Fibroblast of skin of left biceps (primary cell): Measurements from ENCODE around the gene C19orf67.
"Not testable (repeated sequence)": the region's sequence is repeated elsewhere in the genome, so short reads cannot be mapped to it uniquely, and the experiment has no call there.

Source experiments
- DNase-seq, 2 experiments: peaks; one replicate each; pipeline ENCODE4 v3.0.0-alpha.2; 2013; ENCODE audit warnings: low read depth in 2 of 2

The C19orf67 gene

DNA sequence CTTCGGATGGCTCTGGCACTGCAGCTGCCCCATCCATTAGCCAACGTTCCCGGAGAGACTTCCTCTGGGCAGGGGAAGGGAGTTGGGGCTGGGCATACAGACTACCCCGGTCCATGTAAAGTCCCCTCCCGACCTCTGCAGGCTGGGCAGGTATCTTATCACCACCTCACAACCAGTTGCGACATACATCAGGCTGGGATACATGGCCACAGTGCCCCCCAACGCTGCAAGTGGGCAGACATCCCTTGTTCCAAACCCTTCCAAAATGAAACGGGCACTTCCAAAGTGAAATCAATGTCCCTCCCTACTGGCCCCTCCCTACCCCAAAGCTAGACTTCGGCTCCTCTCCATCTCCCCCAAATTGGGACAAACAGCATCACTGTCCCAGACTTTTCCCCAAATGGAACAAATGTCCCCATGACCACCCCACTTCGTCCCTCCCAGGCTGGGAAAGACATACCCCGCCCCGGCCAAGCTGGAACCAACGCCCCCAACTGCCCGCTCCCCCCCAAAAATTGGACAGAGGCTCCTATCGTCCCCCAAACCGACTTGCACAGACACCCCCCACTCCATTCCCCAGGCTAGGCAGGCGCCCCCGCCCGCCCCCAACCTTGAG is 28.7 kb downstream of the C19orf67 start:
- no peak for DNase-seq

DNA sequence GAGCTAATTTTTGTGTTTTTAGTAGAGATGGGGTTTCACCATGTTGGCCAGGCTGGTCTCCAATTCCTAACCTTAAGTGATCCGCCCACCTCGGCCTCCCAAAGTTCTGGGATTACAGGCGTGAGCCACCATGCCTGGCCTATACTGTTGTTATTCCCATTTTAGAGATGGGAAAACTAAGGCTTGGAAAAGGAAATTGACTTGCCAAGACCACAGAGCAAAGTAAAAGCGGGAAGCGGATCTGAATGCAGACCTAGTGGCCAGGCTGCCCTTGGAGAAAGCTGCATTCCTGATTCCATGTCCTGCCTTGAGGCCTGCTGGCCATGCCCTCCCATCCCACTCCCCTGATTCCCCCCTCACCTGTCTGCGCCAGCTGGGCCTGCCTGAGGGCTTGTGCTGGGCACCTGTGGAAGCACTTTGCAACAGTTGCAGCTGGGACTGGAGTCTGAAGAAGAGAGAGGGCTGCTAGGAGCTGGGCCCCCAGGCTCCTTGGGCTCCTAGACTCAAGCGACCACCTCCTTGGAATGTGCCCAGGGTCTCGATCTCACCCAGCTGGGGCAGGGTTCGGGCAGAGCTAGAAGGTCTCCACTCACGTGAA is 29.4 kb downstream of the C19orf67 start:
- DNase-seq, result no peak

DNA sequence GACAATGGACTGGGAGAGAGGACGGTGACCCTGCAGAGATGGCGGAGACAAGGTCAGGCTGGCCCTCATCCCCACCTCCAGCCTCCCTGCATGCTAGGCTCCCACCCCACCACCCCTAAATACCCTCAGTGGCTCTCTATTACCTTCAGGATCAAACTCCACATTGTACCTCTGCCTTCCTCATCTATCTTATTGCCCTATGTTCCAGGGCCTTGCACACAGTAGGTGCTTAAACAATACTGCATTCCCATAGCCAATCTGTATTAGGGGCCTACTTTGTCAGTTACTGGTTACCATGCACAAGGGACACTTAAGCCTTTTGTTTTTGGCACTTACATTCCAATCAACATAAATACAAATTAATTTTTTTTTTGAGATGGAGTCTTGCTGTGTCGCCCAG is 30.2 kb downstream of the C19orf67 start:
- DNase-seq, result no peak

DNA sequence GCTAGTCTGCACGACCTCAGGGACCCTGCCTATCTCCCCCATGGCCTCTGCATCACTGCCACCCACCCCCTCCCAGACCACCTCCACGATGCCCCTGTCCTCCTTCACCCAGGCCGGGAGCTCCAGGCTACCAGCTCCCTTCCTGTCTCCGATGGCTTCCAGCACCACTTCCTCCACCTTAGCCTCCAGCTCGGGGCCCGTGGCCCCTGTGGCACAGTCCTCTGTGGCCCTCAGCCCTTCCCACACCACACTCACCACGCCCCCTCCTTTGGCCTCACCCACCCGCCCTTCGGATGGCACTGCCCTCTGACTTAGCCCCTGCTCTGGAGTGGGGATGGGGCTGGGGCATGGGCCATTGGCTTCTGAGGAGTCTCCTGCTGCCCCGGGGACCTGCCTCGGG is 30.9 kb downstream of the C19orf67 start:
- no peak for DNase-seq

DNA sequence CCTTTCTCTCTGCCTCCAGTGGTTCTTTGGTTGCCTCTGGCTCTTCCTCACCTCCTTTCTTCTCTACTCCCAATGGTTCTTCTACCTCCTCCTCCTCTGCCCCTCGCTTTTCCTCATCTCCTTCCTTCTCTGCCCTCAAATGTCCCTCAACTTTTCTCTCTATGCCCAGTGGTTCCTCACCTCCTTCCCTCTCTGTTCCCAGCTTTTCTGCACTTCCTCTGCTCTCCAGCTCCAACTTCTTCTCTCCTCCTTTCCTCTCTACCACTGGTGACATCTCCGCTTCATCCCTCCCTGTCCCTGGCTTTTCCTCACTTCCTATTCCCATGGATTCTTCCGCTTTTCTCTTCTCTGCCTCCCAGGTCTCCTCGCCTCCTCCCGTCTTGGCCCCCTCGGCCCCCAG is 31.5 kb downstream of the C19orf67 start:
- DNase-seq, result no peak

DNA sequence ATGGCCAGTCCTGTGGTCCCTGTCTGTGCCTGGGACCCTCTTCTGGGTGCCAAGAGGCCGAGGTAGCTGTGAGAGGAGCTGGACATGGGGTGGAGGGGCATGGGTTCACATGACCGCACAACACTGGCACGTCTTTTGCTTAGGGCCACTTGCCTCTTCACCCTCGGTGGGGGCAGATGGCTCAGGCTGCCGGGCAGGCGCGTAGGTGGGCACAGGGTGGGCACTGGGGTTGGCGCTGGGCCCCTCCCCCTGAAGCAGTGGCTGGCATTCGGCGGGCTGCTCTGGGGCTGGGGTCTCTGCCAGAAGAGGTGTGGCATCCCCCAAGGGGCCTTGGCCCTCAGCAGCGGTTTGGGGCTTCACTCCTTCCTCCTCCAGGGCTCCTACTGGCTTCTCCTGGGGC is 32.1 kb downstream of the C19orf67 start:
- DNase-seq, result no peak

DNA sequence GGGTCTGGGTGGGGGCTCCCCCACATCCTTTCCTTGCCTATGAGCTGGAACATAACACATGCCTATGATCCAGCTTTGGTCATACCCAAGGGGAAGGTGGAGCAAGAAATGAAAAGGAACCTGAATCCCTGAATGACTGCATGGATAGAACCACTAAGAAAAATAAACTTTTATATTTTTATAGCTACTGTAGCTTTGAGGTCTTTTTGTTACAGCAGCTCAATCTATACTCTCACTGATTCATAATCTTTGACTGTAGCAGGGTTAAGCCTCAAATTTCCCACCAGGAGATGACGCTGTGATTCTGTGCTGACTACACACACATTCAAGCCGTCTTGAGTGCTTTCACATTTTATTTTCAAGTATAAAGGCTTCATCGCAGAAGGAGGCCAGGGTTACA is 32.6 kb downstream of the C19orf67 start:
- DNase-seq, result no peak

DNA sequence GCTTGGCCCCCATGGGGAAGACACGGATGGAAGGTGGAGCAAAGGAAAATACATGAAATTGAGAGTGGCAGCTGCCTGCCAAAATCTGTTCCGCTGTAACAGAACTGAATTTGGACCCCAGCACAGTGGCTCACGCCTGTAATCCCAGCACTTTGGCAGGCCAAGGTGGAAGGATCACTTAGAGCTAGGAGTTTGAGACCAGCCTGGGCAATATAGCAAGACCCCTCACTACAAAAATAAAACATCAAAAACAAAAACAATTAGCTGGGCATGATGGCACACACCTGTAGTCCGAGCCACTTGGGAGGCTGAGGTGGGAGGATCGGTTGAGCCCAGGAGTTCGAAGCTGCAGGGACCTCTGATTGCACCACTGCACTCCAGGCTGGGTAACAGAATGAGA is 33.1 kb downstream of the C19orf67 start:
- DNase-seq, result no peak

DNA sequence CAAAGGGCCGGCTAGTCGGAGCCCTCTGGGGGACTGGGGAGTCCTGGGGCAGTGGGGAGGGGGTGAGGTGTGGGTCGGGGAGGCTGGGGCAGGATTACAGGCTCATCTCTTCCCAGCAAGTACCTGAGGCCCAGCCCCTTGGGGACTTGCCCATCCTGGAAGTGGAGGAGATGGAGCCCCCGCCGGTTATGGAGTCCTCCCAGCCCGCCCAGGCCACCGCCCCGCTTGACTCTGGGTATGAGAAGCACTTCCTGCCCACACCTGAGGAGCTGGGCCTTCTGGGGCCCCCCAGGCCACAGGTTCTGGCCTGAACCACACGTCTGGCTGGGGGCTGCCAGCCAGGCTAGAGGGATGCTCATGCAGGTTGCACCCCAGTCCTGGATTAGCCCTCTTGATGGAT is 33.6 kb downstream of the C19orf67 start:
- DNase-seq, result no peak

DNA sequence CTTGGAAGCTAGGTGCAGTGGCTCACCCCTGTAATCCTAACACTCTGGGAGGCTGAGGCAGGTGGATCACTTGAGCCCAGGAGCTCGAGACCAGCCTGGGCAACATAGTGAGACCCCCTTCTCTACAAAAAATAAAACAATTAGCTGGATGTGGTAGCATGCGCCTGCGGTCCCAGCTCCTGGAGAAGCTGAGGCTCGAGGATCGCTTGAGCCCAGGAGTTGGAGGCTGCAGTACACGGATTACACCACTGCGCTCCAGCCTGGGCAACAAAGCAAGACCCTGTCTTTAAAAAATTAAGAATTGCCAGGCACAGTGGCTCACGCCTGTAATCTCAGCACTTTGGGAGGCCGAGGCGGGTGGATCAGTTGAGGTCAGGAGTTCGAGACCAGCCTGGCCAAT is 34.6 kb downstream of the C19orf67 start:
- not testable (repeated sequence) for DNase-seq

DNA sequence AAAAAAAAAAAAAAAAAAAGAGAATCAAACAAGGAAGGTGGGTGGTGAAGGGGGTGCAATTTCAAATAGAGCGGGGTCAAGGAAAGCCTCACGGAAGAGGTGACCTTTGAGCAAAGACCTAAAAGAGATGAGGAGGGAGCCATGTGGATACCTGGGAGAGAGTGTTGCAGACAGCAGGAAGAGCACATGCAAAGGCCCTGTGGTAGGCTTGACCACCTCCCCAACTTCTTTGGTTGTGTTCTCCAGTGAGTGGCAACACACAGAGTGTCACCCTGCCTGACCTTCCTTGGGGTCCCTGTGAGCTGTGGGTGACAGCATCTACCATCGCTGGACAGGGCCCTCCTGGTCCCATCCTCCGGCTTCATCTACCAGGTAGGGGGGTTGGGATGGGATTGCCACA is 35.1 kb downstream of the C19orf67 start:
- no peak for DNase-seq

DNA sequence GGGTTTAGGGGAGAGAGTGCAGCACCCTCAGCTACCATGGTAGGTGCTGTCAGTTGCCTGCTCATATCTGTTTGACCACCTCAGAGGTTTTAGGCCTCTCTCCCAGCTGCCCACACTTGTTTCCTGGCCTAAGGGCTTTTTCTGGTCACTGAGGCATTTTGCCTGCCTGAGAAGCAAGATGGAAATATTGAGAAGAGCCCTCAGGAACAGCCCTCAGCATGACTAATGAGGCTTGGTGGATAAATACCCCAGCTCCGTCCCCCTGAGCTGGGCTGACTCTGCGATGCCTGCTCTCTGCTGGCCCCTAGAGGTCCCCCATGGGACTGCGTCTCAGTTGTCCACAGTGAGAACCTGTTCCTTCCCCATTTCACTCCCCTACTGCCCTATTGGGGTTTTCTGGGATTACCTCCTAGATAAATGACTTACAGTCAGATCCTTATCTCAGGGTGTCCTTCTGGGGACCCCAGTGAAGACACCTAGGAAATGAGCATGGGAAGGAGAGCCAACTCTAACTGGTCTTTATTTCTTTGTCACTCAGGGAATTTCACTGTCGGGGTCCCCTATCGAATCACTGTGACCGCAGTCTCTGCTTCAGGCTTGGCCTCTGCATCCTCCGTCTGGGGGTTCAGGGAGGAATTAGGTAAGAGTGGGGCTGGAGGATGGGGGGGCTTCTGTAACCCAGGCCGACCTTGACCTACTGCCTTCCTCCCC is 37.0 kb downstream of the C19orf67 start:
- DNase-seq, result no peak

DNA sequence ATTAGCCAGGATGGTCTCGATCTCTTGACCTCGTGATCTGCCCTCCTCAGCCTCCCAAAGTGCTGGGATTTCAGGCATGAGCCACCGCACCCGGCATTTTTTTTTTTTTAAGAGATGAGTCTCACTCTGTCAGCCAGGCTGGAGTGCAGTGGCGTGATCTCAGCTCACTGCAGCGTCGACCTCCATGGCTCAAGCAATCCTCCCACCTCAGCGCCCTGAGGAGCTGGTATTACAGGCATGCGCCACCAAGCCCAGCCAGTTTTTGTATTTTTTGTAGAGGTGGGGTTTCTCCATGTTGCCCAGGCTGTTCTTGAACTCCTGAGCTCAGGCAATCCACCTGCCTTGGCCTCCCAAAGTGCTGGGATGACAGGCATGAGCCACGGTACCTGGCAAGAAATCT is 37.7 kb downstream of the C19orf67 start:
- DNase-seq, result not testable (repeated sequence)

DNA sequence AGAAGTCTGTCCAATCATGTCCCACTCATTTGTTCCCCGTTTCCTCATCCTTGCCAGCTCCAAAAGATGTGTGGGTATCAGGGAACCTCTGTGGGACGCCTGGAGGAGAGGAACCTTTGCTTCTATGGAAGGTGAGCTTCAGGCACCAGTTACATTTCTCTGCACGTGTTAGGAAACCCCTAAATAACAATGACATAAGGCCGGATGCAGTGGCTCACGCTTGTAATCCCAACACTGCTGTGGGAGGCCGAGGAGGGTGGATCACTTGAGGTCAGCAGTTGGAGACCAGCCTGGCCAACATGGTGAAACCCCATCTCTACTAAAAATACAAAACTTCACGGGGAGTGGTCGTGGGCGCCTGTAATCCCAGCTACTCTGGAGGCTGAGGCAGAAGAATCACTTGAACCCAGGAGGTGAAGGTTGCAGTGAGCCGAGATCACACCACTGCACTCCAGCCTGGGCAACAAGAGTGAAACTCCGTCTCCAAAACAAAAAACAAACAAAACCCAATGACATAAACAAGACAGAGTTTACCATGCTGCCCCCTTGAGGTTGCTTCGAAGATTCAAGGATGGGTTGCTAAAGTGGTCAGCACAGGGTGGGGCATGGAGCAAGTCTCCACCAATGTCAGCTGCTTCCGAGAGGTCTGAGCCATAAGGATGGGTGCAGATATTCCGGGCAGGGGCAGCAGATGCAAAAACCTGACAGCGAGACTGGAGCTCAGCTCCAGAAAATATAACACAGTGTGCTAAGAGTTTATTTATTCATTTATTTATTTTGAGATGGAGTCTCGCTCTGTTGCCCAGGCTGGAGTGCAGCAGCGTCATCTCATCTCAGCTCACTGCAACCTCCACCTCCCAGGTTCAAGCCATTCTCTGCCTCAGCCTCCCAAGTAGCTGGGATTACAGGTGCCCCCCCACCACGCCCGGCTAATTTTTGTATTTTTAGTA is 42.6 kb downstream of the C19orf67 start:
- peak in 1 of 2 experiments; percentile 4 for DNase-seq

DNA sequence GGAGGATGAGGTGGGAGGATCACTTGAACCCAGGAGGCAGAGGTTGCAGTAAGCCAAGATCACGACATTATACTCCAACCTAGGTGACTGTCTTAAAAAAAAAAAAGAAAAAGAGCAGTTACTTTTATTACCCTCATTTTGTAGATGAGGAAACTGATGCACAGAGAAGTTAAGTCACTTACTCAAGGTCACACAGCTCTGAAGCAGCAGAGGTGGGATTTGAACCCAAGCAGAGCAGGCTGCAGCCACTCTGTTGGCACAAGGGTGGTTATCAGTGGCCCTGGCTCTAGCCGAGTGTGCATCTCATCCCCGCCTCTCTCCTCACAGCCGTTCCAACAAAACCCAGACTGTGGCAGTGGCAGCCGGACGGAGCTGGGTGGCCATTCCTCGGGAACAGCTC is 46.4 kb downstream of the C19orf67 start:
- DNase-seq, result no peak

DNA sequence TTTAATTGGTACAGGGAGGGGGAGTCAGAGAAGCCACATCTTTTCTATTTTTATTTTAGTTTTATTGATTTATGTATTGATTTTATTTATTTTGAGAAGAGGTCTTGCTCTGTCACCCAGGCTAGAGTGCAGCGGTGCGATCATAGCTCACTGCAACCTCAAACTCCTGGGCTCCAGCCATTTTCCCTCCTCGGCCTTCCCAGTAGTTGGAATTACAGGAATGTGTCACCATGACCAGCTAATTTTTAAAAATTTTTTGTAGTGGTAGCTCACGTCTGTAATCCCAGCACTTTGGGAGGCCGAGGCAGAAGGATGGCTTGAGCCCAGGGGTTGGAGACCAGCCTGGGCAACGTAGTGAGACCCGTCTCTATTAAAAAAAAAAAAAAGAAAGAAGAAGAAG is 49.9 kb downstream of the C19orf67 start:
- DNase-seq, result no peak

DNA sequence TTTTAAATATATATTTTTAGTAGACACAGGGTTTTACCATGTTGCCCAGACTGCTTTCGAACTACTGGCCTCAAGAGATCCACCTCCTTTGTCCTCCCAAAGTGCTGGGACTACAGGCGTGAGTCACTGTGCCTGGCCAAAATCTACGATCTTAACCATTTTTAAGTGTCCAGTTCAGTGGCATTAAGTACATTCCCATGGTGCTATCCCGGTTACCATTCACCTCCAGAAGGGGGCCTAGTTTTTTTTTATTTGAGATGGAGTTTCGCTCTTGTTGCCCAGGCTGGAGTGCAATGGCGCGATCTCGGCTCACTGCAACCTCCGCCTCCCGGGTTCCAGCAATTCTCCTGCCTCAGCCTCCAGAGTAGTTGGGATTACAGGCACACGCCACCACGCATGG is 50.4 kb downstream of the C19orf67 start:
- DNase-seq, result not testable (repeated sequence)

DNA sequence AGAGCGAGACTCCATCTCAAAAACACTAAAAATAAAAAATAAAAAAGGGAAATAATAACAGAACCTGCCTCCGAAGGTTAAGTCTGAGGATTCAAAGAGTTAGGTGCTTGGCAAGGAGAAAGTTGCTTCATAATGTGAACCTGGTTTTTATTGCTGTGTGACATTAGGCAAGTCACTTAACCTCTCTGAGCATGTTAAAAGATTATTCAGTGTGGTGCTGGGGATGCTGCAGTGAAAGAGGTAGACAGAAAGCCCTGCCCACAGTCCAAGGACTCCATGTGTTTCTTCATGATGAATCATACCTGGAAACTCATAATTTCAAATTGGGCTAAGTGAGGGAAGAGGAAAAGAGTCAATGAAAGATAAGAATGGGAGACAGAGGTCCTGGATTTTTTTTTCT is 51.6 kb downstream of the C19orf67 start:
- no peak for DNase-seq

DNA sequence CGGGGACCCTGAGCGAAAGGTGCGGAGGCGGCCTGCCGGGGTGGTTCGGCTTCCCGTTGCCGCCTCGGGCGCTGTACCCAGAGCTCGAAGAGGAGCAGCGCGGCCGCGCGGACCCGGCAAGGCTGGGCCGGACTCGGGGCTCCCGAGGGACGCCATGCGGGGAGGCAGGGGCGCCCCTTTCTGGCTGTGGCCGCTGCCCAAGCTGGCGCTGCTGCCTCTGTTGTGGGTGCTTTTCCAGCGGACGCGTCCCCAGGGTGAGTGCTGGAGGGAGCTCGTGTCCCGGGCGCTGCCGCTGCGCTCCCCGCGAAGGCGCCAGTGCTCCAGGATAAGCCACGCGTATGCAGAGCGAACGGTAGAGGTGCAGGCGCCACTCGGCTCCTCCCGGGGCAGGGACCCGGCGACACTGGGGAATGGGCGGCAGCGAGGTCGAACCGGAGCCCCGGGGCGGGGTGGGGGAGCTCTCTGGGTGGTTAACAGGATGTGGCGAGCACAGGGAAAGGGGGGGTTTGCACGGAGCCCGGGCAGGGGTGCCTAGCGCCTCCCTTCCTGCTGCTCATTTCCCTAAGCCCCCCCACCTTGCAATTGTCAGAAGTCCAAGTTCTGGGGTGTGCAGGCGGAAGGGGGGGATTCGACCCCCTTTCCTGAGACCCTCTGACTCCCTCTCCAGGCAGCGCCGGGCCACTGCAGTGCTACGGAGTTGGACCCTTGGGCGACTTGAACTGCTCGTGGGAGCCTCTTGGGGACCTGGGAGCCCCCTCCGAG is 53.7 kb downstream of the C19orf67 start, which contains the start of gene IL27RA:
IL27RA (plus strand) TSS at position 44 of the 762 bp plus-strand sequence; CDS start at position 155, 111 bp downstream.
- DNase-seq, result peak; percentile 17 to 23
